ENCODE measurements around the gene STX8.

The STX8 gene

GRCh38 chr17:9330611-9331271 lies 244.9 kb downstream of the STX8 start:
- no peak for TF ChIP-seq POLR2AphosphoS5 (IDR thresholded peaks at IDR 0.05; ENCODE audit: low read depth, low read length)

- TF ChIP-seq SIN3A (IDR thresholded peaks at IDR 0.05; ENCODE audit: borderline replicate concordance, insufficient read depth, low read length) (no peak), TAF1 (IDR thresholded peaks at IDR 0.05; ENCODE audit: borderline replicate concordance, insufficient read depth, low read length) (no peak), FOXP2 (optimal IDR thresholded peaks at IDR 0.05; ENCODE audit: borderline replicate concordance, extremely low read depth, extremely low read length, insufficient read depth) (no peak), REST (IDR thresholded peaks at IDR 0.05; ENCODE audit: insufficient read depth in 1 of 2, low read depth in 2 of 2, low read length in 2 of 2) (no peak), POLR2AphosphoS5 (IDR thresholded peaks at IDR 0.05; ENCODE audit: low read depth, low read length) (no peak)
Observed at GRCh38 chr17:9330141-9330540, 245.5 kb downstream of the STX8 start.

GRCh38 chr17:9329251-9329921 lies 246.2 kb downstream of the STX8 start:
- TF ChIP-seq SIN3A (IDR thresholded peaks at IDR 0.05; ENCODE audit: borderline replicate concordance, insufficient read depth, low read length) (no peak), POLR2AphosphoS5 (IDR thresholded peaks at IDR 0.05; ENCODE audit: low read depth, low read length) (no peak), TAF1 (IDR thresholded peaks at IDR 0.05; ENCODE audit: borderline replicate concordance, insufficient read depth, low read length) (no peak)

- TF ChIP-seq REST (IDR thresholded peaks at IDR 0.05; ENCODE audit: insufficient read depth in 1 of 2, low read depth in 2 of 2, low read length in 2 of 2) = no peak
- no peak for TF ChIP-seq POLR2AphosphoS5 (IDR thresholded peaks at IDR 0.05; ENCODE audit: low read depth, low read length)
- TF ChIP-seq FOXP2 (optimal IDR thresholded peaks at IDR 0.05; ENCODE audit: borderline replicate concordance, extremely low read depth, extremely low read length, insufficient read depth) = no peak
- no peak for TF ChIP-seq SIN3A (IDR thresholded peaks at IDR 0.05; ENCODE audit: borderline replicate concordance, insufficient read depth, low read length)
Observed at GRCh38 chr17:9324864-9325263, 250.8 kb downstream of the STX8 start.

GRCh38 chr17:9322326-9322725 lies 253.3 kb downstream of the STX8 start:
- TF ChIP-seq POLR2AphosphoS5 (IDR thresholded peaks at IDR 0.05; ENCODE audit: low read depth, low read length) (no peak), SIN3A (IDR thresholded peaks at IDR 0.05; ENCODE audit: borderline replicate concordance, insufficient read depth, low read length) (no peak), FOXP2 (optimal IDR thresholded peaks at IDR 0.05; ENCODE audit: borderline replicate concordance, extremely low read depth, extremely low read length, insufficient read depth) (no peak), REST (IDR thresholded peaks at IDR 0.05; ENCODE audit: insufficient read depth in 1 of 2, low read depth in 2 of 2, low read length in 2 of 2) (no peak), TAF1 (IDR thresholded peaks at IDR 0.05; ENCODE audit: borderline replicate concordance, insufficient read depth, low read length) (no peak)

GRCh38 chr17:9321890-9322289 lies 253.7 kb downstream of the STX8 start:
- TF ChIP-seq TAF1 (IDR thresholded peaks at IDR 0.05; ENCODE audit: borderline replicate concordance, insufficient read depth, low read length) (no peak), SIN3A (IDR thresholded peaks at IDR 0.05; ENCODE audit: borderline replicate concordance, insufficient read depth, low read length) (no peak), FOXP2 (optimal IDR thresholded peaks at IDR 0.05; ENCODE audit: borderline replicate concordance, extremely low read depth, extremely low read length, insufficient read depth) (no peak), REST (IDR thresholded peaks at IDR 0.05; ENCODE audit: insufficient read depth in 1 of 2, low read depth in 2 of 2, low read length in 2 of 2) (no peak), POLR2AphosphoS5 (IDR thresholded peaks at IDR 0.05; ENCODE audit: low read depth, low read length) (no peak)
